ENCODE measurements around the gene RAB3A. TPM values are rescaled to one million over a fixed set of nuclear protein-coding genes. Genes with fewer than 3 reads are reported as not detected.
A peak's percentile ranks its signal among the peaks of the same experiment; 100 is the strongest.

Gene RAB3A
- total and polyA plus RNA-seq, 12 donors: 7.8 to 36.3 (median 30.2) TPM

GRCh38 chr19:18185538-18185937, 18.3 kb downstream of the RAB3A start:
- no peak for ATAC-seq
- no peaks in the 10 kb centered on the region for H3K9me3 ChIP-seq
- H3K27ac ChIP-seq: no peak overlapping the region
- TF ChIP-seq CTCF (IDR thresholded peaks at IDR 0.05): no peak
- H3K27me3 ChIP-seq: no peaks in the 10 kb centered on the region
- 63 to 67% methylated on average over 6 of the region's 6 CpGs for WGBS, 2 donors
- no peak for DNase-seq
- H3K4me3 ChIP-seq: no peak overlapping the region
- H3K36me3 ChIP-seq: no peaks in the 10 kb centered on the region
- peaks cover 0 to 7% (median 0%) of the 10 kb centered on the region in 9 donors for H3K4me1 ChIP-seq
- intact Hi-C loops (cut with DNase I): no loop called here

GRCh38 chr19:18183529-18183928, 20.3 kb downstream of the RAB3A start:
- Histone ChIP-seq H3K9me3 (no peaks in the 10 kb centered on the region), H3K36me3 (peaks cover 0 to 6% (median 0%) of the 10 kb centered on the region in 9 donors), H3K4me3 (no peak overlapping the region), H3K27ac (no peak overlapping the region), H3K27me3 (no peaks in the 10 kb centered on the region), H3K4me1 (peaks cover 0 to 21% (median 0%) of the 10 kb centered on the region in 9 donors)
- no peak for DNase-seq
- ATAC-seq: no peak
- TF ChIP-seq CTCF (IDR thresholded peaks at IDR 0.05): no peak
- intact Hi-C loops (cut with DNase I): no loop called here

- DNase-seq (no peak), ATAC-seq (no peak)
- no peak for TF ChIP-seq CTCF (IDR thresholded peaks at IDR 0.05)
- 92% methylated on average over 5 of the region's 5 CpGs for WGBS, 2 donors
- intact Hi-C loops (cut with DNase I): no loop called here
- Histone ChIP-seq H3K27ac (peak overlapping the region in 1 of 10 donors; percentile 85), H3K4me3 (no peak overlapping the region), H3K36me3 (peaks cover 0 to 42% (median 0%) of the 10 kb centered on the region in 9 donors), H3K27me3 (no peaks in the 10 kb centered on the region), H3K9me3 (no peaks in the 10 kb centered on the region), H3K4me1 (peaks cover 0 to 55% (median 0%) of the 10 kb centered on the region in 9 donors)
Observed at GRCh38 chr19:18179957-18180356, 23.9 kb downstream of the RAB3A start.

GRCh38 chr19:18176367-18177310, 27.2 kb downstream of the RAB3A start:
- no peak for TF ChIP-seq CTCF (IDR thresholded peaks at IDR 0.05)
- Histone ChIP-seq H3K27me3 (no peaks in the 10 kb centered on the region), H3K36me3 (peaks cover 0 to 43% (median 0%) of the 10 kb centered on the region in 9 donors), H3K9me3 (no peaks in the 10 kb centered on the region), H3K4me3 (peak overlapping the region in 1 of 10 donors; percentile 91), H3K4me1 (peaks cover 0 to 83% (median 19%) of the 10 kb centered on the region in 9 donors), H3K27ac (peak overlapping the region in 1 of 10 donors; percentile 96)
- intact Hi-C loops (cut with DNase I): no loop called here
- ATAC-seq (no peak), DNase-seq (no peak)
- 83 to 85% methylated on average over 19 of the region's 19 CpGs for WGBS, 2 donors
